Dendritic cell treated with granulocyte-macrophage colony-stimulating factor and Interleukin-4, amounts not matched to agents 40 ng/mL and 50 ng/mL, for 4 days (primary cell): ENCODE measurements around the gene RAMACL.
A peak's percentile ranks its signal among the peaks of the same experiment; 100 is the strongest.
"Not testable (repeated sequence)": the region's sequence is repeated elsewhere in the genome, so short reads cannot be mapped to it uniquely, and the experiment has no call there.

Source experiments
- H3K27ac Mint-ChIP-seq: one replicate; pipeline ENCODE4 v1.8.0; 2022; ENCODE audit warnings: mild to moderate bottlenecking, mixed read lengths
- H3K27me3 Mint-ChIP-seq: one replicate; pipeline ENCODE4 v1.8.0; 2022; ENCODE audit warnings: mild to moderate bottlenecking, mixed read lengths
- H3K36me3 Mint-ChIP-seq: one replicate; pipeline ENCODE4 v1.8.0; 2022; ENCODE audit warnings: low read depth, mixed read lengths
- H3K4me1 Mint-ChIP-seq: one replicate; pipeline ENCODE4 v1.8.0; 2022; ENCODE audit warnings: low read depth, mixed read lengths
- H3K4me3 Mint-ChIP-seq: one replicate; pipeline ENCODE4 v1.8.0; 2022; ENCODE audit warnings: mild to moderate bottlenecking, moderate library complexity, mixed read lengths
- H3K9me3 Mint-ChIP-seq: one replicate; pipeline ENCODE4 v1.8.0; 2022; ENCODE audit warnings: mixed read lengths
- intact Hi-C: fragments of 100-400 bp; cut with micrococcal nuclease; formaldehyde crosslinking; loops from one replicate; pipeline ENCODE4 v1.15.0; 2022

The RAMACL gene

DNA sequence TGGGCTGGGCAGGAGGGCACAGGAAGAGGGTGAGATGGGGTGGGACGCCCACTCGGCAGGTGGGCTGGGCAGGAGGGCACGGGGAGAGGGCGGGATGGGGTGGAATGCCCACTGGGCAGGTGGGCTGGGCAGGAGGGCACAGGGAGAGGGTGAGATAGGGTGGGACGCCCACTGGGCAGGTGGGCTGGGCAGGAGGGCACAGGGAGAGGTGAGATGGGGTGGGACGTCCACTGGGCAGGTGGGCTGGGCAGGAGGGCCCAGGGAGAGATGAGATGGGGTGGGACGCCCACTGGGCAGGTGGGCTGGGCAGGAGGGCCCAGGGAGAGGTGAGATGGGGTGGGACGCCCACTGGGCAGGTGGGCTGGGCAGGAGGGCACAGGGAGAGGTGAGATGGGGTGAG lies 4.7 kb downstream of the RAMACL start:
- intact Hi-C loops, result not testable (repeated sequence)

GRCh38 chr6:166581091-166581511 lies 5.4 kb downstream of the RAMACL start:
- intact Hi-C loops, result no loop called here
- no peaks in the 10 kb centered on the region for H3K27me3 Mint-ChIP-seq
- peak overlapping the region; percentile 48 for H3K27ac Mint-ChIP-seq
- no peak overlapping the region for H3K4me3 Mint-ChIP-seq
- peaks cover 13% of the 10 kb centered on the region for H3K4me1 Mint-ChIP-seq
- H3K36me3 Mint-ChIP-seq, result no peaks in the 10 kb centered on the region
- peaks cover 19% of the 10 kb centered on the region for H3K9me3 Mint-ChIP-seq

More for the DNA sequence above, 4.7 kb downstream of the RAMACL start:
- not testable (repeated sequence) for H3K36me3 Mint-ChIP-seq, H3K27me3 Mint-ChIP-seq, H3K4me3 Mint-ChIP-seq
- H3K9me3 Mint-ChIP-seq, result peaks cover 12% of the 10 kb centered on the region
- H3K27ac Mint-ChIP-seq, result peak overlapping the region; percentile 48
- H3K4me1 Mint-ChIP-seq, result peaks cover 13% of the 10 kb centered on the region

- peaks cover 26% of the 10 kb centered on the region for H3K9me3 Mint-ChIP-seq
- H3K27ac Mint-ChIP-seq, result no peak overlapping the region
- intact Hi-C loops, result no loop called here
- no peaks in the 10 kb centered on the region for H3K27me3 Mint-ChIP-seq
- peaks cover 13% of the 10 kb centered on the region for H3K4me1 Mint-ChIP-seq
- no peak overlapping the region for H3K4me3 Mint-ChIP-seq
- no peaks in the 10 kb centered on the region for H3K36me3 Mint-ChIP-seq
Measured at GRCh38 chr6:166580076-166581050, 6.1 kb downstream of the RAMACL start.

- intact Hi-C loops, result no loop called here
- no peak overlapping the region for H3K27ac Mint-ChIP-seq
- no peaks in the 10 kb centered on the region for H3K36me3 Mint-ChIP-seq
- H3K9me3 Mint-ChIP-seq, result peaks cover 26% of the 10 kb centered on the region
- H3K4me3 Mint-ChIP-seq, result no peak overlapping the region
- H3K4me1 Mint-ChIP-seq, result peaks cover 12% of the 10 kb centered on the region
- H3K27me3 Mint-ChIP-seq, result no peaks in the 10 kb centered on the region
Measured at GRCh38 chr6:166579237-166579850, 7.1 kb downstream of the RAMACL start.

- H3K4me1 Mint-ChIP-seq, result peaks cover 7% of the 10 kb centered on the region
- no peaks in the 10 kb centered on the region for H3K27me3 Mint-ChIP-seq
- H3K9me3 Mint-ChIP-seq, result peaks cover 26% of the 10 kb centered on the region
- intact Hi-C loops, result no loop called here
- H3K36me3 Mint-ChIP-seq, result no peaks in the 10 kb centered on the region
- H3K27ac Mint-ChIP-seq, result no peak overlapping the region
- H3K4me3 Mint-ChIP-seq, result no peak overlapping the region
Measured at GRCh38 chr6:166578536-166579236, 7.8 kb downstream of the RAMACL start.

- Mint-ChIP-seq H3K9me3 (peaks cover 26% of the 10 kb centered on the region), H3K36me3 (no peaks in the 10 kb centered on the region), H3K27me3 (peaks cover 4% of the 10 kb centered on the region), H3K4me1 (peaks cover 16% of the 10 kb centered on the region), H3K4me3 (no peak overlapping the region), H3K27ac (no peak overlapping the region)
- intact Hi-C loops, result no loop called here
Measured at GRCh38 chr6:166575205-166575604, 11.3 kb downstream of the RAMACL start.

DNA sequence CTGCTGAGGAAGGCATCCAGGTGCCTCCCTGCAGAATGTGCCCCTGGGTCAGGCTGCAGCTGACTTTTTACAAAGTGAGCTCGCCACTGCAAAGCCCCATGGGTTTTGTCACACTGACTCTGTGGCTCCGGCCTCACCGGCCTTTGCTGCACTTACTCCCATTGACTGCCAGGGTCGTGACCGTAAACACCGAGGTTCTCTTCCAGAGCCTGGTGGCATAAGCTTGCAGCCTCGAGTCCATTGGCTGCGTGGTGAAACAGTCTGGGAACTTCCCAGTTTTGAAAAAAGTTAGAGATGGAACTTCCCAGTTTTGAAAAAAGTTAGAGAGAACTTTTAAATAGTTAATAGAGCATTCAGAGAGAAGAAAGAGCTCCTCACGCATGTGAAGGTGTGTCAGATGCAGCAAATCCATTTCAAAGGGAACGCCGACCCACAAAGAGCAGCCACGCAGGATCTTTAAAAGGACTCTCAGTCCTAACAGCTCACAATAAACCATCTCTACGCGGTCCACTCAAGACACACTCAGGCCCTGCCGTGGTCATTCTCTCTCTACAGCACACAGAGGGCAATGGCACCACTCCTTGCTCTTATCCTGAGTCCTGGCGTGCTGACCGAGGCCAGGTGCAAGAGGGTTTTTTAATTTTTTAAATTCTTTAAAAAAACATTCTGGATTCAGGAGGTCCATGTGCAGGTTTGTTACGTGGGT lies 12.8 kb downstream of the RAMACL start:
- H3K27ac Mint-ChIP-seq, result peak overlapping the region; percentile 29
- H3K4me3 Mint-ChIP-seq, result no peak overlapping the region
- H3K36me3 Mint-ChIP-seq, result no peaks in the 10 kb centered on the region
- peaks cover 16% of the 10 kb centered on the region for H3K4me1 Mint-ChIP-seq
- peaks cover 26% of the 10 kb centered on the region for H3K9me3 Mint-ChIP-seq
- intact Hi-C loops, result no loop called here
- peaks cover 4% of the 10 kb centered on the region for H3K27me3 Mint-ChIP-seq

- H3K27ac Mint-ChIP-seq, result peak overlapping the region; percentile 14
- intact Hi-C loops, result no loop called here
- peaks cover 4% of the 10 kb centered on the region for H3K27me3 Mint-ChIP-seq
Measured at GRCh38 chr6:166572370-166573261, 13.9 kb downstream of the RAMACL start.

DNA sequence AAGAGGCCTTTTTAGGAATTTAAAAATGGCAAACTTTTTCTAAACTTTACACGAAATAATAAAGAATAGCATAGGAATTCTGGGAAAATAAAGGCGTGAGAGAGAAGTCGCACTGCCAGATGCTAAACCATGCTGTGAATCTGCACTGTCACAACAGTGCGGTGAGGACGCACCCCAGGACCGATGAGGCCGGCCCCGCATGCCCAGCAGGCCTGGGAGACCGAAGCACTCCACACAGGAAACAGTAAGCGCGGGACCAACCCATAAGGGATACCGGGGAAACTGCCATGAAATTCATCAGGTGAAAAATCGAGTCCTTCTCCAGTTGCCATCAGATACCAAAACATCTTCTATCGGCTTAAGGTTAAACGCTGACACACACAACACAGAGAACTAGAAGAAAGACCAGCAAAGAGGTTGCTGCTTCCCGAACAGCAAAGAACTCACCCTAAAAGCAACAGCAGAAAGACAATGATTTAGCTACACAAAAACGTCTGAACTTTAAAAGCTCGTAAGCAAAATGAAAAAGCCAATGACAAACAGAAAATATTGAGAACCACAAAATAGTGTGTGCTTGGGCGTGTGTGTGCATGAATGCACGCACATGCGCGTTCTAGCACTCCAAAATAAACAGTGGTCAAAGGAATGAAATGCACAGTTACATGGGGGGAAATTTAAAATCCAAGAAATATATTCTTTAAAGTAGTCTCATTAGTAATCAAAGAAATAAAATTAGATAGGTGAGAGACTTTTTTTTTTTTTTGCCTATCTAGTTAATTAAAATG lies 15.4 kb downstream of the RAMACL start:
- no peak overlapping the region for H3K27ac Mint-ChIP-seq
- peaks cover 4% of the 10 kb centered on the region for H3K27me3 Mint-ChIP-seq
- intact Hi-C loops, result no loop called here
- peaks cover 7% of the 10 kb centered on the region for H3K9me3 Mint-ChIP-seq
- peaks cover 16% of the 10 kb centered on the region for H3K4me1 Mint-ChIP-seq
- H3K36me3 Mint-ChIP-seq, result no peaks in the 10 kb centered on the region
- H3K4me3 Mint-ChIP-seq, result no peak overlapping the region

More at GRCh38 chr6:166572370-166573261, 13.9 kb downstream of the RAMACL start:
- Mint-ChIP-seq H3K9me3 (peaks cover 22% of the 10 kb centered on the region), H3K4me1 (peaks cover 16% of the 10 kb centered on the region), H3K36me3 (no peaks in the 10 kb centered on the region), H3K4me3 (no peak overlapping the region)

DNA sequence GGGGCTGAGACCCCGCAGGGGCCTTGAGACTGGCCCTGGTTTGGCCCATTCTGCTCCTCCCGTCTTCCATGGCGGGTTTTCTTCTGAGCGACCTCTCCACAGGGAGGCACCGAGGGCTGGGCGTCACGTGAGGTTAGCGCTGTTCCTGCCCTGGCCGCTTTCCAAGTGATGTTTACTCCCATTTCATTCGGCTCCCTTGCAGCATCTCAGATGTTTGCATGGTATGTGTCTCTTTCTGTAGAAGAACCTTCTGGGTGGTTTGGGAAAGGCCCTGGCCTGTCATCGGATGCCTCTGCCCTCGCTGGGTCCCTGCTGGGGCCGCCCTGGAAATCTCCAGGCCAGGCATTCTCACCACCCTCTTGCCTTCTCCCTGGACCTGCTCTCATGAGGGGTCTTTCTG lies 17.3 kb downstream of the RAMACL start:
- peaks cover 6% of the 10 kb centered on the region for H3K27me3 Mint-ChIP-seq
- intact Hi-C loops, result no loop called here
- peaks cover 16% of the 10 kb centered on the region for H3K4me1 Mint-ChIP-seq
- H3K9me3 Mint-ChIP-seq, result no peaks in the 10 kb centered on the region
- H3K4me3 Mint-ChIP-seq, result no peak overlapping the region
- H3K27ac Mint-ChIP-seq, result no peak overlapping the region
- no peaks in the 10 kb centered on the region for H3K36me3 Mint-ChIP-seq

- no peak overlapping the region for H3K27ac Mint-ChIP-seq
- intact Hi-C loops, result no loop called here
- H3K4me1 Mint-ChIP-seq, result peaks cover 11% of the 10 kb centered on the region
- no peaks in the 10 kb centered on the region for H3K9me3 Mint-ChIP-seq
- no peak overlapping the region for H3K4me3 Mint-ChIP-seq
- no peaks in the 10 kb centered on the region for H3K36me3 Mint-ChIP-seq
- H3K27me3 Mint-ChIP-seq, result peaks cover 13% of the 10 kb centered on the region
Measured at GRCh38 chr6:166567813-166568212, 18.7 kb downstream of the RAMACL start.

DNA sequence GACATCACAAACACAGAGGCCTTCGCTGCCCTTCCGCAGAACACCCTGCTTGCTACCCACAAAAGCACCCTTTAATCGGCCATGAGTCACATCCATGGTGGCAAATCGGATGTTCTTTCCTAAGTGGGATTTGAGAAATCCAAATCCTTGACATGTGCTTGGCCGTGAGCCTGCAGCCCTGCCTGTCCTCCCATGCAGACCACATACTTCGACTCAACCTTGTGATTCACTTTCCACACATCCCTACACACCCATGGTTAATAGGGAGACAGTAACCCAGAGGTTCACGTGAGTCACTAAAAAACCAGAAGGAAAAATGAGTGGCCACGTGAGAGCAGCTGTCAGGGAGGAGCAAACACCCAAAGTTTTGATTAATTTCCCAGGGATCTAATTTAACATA lies 19.4 kb downstream of the RAMACL start:
- Mint-ChIP-seq H3K4me3 (no peak overlapping the region), H3K9me3 (no peaks in the 10 kb centered on the region), H3K36me3 (no peaks in the 10 kb centered on the region), H3K27me3 (peaks cover 10% of the 10 kb centered on the region), H3K4me1 (peaks cover 6% of the 10 kb centered on the region), H3K27ac (no peak overlapping the region)
- intact Hi-C loops, result no loop called here
